Gastrocnemius medialis (tissue), 4 donors: ENCODE results near the gene KCNH4. TPM values are rescaled to one million over a fixed set of nuclear protein-coding genes. Genes with fewer than 3 reads are reported as not detected.

Experiments
- ATAC-seq, 2 donors: fragments of 150-250 bp; one replicate each; pipeline ENCODE4 v1.9.1; 2016
- DNase-seq, 2 donors: peaks; one replicate each; pipeline ENCODE4 v3.0.0-alpha.2; 2019
- H3K27ac ChIP-seq, 4 donors: fragments of 200-600 bp; sonication (generic); 1 replicate in 1 of 4; 2 replicates in 3 of 4; pipeline ENCODE4 v1.5.1; 2016 to 2018; ENCODE audit warnings: mild to moderate bottlenecking in 2 of 4, moderate library complexity in 1 of 4
- H3K27me3 ChIP-seq, 3 donors: fragments of 200-600 bp; sonication (generic) in 2 of 3; 1 replicate in 1 of 3; 2 replicates in 2 of 3; pipeline versions ENCODE4 v1.5.1 to v1.6.0; 2016 to 2019; ENCODE audit warnings: mild to moderate bottlenecking in 1 of 3, moderate library complexity in 1 of 3
- H3K36me3 ChIP-seq, 2 donors: fragments of 200-600 bp; sonication (generic) in 1 of 2; one replicate each; pipeline ENCODE4 v1.5.1; 2017 to 2018
- H3K4me1 ChIP-seq, 2 donors: fragments of 200-600 bp; sonication (generic) in 1 of 2; one replicate each; pipeline ENCODE4 v1.5.1; 2016 to 2017; ENCODE audit warnings: mild to moderate bottlenecking in 2 of 2
- H3K4me3 ChIP-seq, 4 donors: fragments of 200-600 bp; sonication (generic) in 3 of 4; 1 replicate in 1 of 4; 2 replicates in 3 of 4; pipeline ENCODE4 v1.5.1; 2016 to 2019; ENCODE audit warnings: mild to moderate bottlenecking in 2 of 4
- H3K9me3 ChIP-seq, 3 donors: fragments of 200-600 bp; sonication (generic) in 2 of 3; 1 replicate in 1 of 3; 2 replicates in 2 of 3; pipeline ENCODE4 v1.5.1; 2016 to 2019
- POLR2A ChIP-seq, 2 donors: fragments of 450-650 bp; IDR thresholded peaks; one replicate each; pipeline ENCODE4 v1.6.1; 2017; ENCODE audit warnings: antibody characterized with exemption in 2 of 2, mild to moderate bottlenecking in 2 of 2, moderate library complexity in 2 of 2
- in situ Hi-C, 4 donors: fragments of 200-750 bp; cut with MboI; loops; one replicate each; pipeline versions ENCODE4 v1.15.0 to v1.8.0; 2017; ENCODE audit warnings: low sequenced_read_pairs in 4 of 4
- intact Hi-C: fragments of 100-400 bp; cut with DNase I; formaldehyde crosslinking; loops from one replicate; pipeline ENCODE4 v1.15.1; 2023; ENCODE audit warnings: low total_unique reads
- total RNA-seq, 4 donors: library from RNA; depleted of rRNA; stranded (reverse); fragments of >200 nt; gene quantifications; one replicate each; pipeline versions ENCODE4 v1.1.0 to v1.2.3, GENCODE V29; 2016
- TF ChIP-seq, protein P1 (sequence below), 5 experiments: fragments of 450-650 bp in 3 of 5; fragments of 200-600 bp in 2 of 5; sonication (generic) in 2 of 5; IDR thresholded peaks in 4 of 5; conservative IDR thresholded peaks in 1 of 5; 1 replicate in 4 of 5; 2 replicates in 1 of 5; pipeline ENCODE4 v1.5.1; 2016 to 2019; ENCODE audit warnings: antibody characterized with exemption in 5 of 5, mild to moderate bottlenecking in 3 of 5, moderate library complexity in 3 of 5

KCNH4 gene
- total RNA-seq, 4 donors from 2014 or later = not detected

DNA sequence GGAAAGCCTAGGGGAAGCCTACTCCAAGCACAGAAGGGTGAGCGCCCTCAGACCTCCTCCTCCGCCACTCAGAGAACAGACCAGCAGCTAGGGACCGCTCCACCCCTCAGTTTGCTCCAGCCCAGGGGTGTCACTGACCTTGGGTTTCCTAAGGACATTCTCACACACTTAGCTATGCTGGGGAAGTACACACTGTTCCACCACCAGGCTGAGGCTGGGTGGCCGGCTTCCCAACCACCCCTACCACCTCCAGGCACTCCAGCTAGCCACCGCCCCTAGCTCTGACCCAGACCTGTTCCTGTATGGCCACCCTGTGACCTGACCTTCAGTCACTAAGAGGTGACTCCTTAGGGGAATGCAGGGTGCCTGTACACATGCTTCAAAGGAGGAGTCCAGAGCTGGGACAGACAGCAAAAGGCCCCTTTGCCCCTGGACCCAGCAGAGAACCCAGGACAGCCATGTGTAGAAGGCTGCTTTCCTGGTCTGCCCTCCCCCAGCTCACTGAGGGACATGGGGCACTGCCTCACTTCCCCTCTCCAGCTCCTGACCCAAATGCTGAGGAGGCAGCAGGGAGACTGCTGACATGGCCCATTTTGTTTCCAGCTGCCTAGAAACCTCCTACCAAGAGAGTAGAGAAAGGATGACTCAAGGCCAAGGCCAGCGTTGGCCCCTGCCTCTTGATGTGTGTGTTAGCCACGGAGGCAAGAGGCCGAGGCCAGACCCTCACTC, 51.7 kb downstream of the KCNH4 start:
- H3K27me3 ChIP-seq = no peaks in the 10 kb centered on the region
- H3K9me3 ChIP-seq = no peaks in the 10 kb centered on the region
- in situ Hi-C loops = no loop called here
- TF ChIP-seq, protein P1, sequence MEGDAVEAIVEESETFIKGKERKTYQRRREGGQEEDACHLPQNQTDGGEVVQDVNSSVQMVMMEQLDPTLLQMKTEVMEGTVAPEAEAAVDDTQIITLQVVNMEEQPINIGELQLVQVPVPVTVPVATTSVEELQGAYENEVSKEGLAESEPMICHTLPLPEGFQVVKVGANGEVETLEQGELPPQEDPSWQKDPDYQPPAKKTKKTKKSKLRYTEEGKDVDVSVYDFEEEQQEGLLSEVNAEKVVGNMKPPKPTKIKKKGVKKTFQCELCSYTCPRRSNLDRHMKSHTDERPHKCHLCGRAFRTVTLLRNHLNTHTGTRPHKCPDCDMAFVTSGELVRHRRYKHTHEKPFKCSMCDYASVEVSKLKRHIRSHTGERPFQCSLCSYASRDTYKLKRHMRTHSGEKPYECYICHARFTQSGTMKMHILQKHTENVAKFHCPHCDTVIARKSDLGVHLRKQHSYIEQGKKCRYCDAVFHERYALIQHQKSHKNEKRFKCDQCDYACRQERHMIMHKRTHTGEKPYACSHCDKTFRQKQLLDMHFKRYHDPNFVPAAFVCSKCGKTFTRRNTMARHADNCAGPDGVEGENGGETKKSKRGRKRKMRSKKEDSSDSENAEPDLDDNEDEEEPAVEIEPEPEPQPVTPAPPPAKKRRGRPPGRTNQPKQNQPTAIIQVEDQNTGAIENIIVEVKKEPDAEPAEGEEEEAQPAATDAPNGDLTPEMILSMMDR (IDR thresholded peaks at IDR 0.05 in 4 of 5, conservative IDR thresholded peaks at IDR 0.05 in 1 of 5) = no peak
- TF ChIP-seq POLR2A (IDR thresholded peaks at IDR 0.05) = no peak
- peaks cover 52 to 58% of the 10 kb centered on the region in 2 donors for H3K4me1 ChIP-seq
- peaks cover 0 to 55% of the 10 kb centered on the region in 2 donors for H3K36me3 ChIP-seq
- H3K4me3 ChIP-seq = no peak overlapping the region
- intact Hi-C loops = no loop called here
- H3K27ac ChIP-seq = peak overlapping the region; percentile 56 to 75 (median 70)
- ATAC-seq (peak; percentile 24 to 31), DNase-seq (no peak)

DNA sequence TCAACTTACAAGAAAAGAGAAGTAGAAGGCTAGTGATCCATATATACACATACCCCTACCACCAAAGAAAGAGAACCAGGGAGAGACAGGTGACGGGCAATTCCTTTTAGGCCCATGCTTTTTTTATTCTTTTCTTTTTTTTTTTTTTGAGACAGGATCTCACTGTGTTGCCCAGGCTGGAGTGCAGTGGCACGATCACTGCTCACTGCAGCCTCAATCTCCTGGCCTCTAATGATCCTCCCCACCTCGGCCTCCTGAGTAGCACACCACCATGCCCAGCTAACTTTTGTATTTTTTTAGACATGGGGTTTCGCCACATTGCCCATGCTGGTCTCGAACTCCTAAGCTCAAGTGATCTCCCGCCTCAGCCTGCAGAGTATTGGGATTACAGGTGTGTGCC, 53.5 kb downstream of the KCNH4 start:
- Histone ChIP-seq H3K36me3 (peaks cover 0 to 55% of the 10 kb centered on the region in 2 donors), H3K9me3 (no peaks in the 10 kb centered on the region), H3K27ac (no peak overlapping the region), H3K27me3 (no peaks in the 10 kb centered on the region), H3K4me1 (peaks cover 35 to 40% of the 10 kb centered on the region in 2 donors), H3K4me3 (no peak overlapping the region)
- DNase-seq = no peak
- intact Hi-C loops = no loop called here
- in situ Hi-C loops = no loop called here
- no peak for TF ChIP-seq POLR2A (IDR thresholded peaks at IDR 0.05)
- TF ChIP-seq, protein P1 (IDR thresholded peaks at IDR 0.05 in 4 of 5, conservative IDR thresholded peaks at IDR 0.05 in 1 of 5) = no peak
- no peak for ATAC-seq

DNA sequence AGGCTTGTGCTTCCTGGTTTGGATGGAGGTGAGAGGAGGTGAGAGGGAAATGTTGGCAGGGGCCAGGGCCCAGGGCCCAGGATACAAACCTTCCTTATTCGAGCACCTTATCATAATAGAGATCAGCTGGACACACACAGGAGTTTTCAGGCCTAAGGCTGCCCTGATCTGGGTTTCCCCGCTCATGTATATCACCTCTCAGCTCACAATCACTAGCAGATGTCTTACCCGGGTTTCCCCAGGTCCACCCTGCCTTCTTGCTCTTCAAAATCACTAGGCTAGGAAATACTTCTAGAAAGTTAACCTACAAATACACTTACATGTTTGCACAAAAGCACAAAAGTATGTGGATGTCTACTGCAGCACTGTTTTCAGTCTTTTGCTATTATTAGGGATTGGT, 54.1 kb downstream of the KCNH4 start:
- in situ Hi-C loops (no loop called here), intact Hi-C loops (no loop called here)
- Histone ChIP-seq H3K27me3 (no peaks in the 10 kb centered on the region), H3K27ac (no peak overlapping the region), H3K4me1 (peaks cover 35% of the 10 kb centered on the region in 2 donors), H3K9me3 (no peaks in the 10 kb centered on the region), H3K36me3 (peaks cover 0 to 55% of the 10 kb centered on the region in 2 donors), H3K4me3 (no peak overlapping the region)
- DNase-seq (no peak), ATAC-seq (no peak)
- TF ChIP-seq, protein P1 (IDR thresholded peaks at IDR 0.05 in 4 of 5, conservative IDR thresholded peaks at IDR 0.05 in 1 of 5) = no peak
- no peak for TF ChIP-seq POLR2A (IDR thresholded peaks at IDR 0.05)

DNA sequence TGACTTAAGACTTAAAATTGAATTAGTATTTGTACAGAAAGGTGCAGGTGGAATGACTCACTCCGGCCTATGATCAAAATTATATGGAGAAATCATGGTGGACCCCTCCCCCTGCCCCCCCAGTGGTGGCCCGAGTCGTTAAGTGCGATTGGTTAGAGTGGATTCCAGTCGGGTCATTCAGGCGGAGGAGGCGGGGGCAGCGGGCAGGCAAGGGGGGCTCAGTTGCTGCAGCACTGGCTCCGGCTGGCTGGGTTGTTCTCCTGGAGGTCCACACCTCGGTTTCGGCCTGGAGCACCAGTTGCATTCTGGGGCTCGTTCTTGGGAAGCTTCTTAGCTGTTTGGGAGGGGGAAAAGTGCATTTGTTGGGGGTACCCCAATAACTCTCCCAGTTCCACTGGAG, 55.4 kb downstream of the KCNH4 start:
- in situ Hi-C loops = no loop called here
- no peak for TF ChIP-seq POLR2A (IDR thresholded peaks at IDR 0.05)
- TF ChIP-seq, protein P1 (IDR thresholded peaks at IDR 0.05 in 4 of 5, conservative IDR thresholded peaks at IDR 0.05 in 1 of 5) = no peak
- Histone ChIP-seq H3K4me3 (no peak overlapping the region), H3K36me3 (peaks cover 0 to 54% of the 10 kb centered on the region in 2 donors), H3K27ac (no peak overlapping the region), H3K4me1 (peaks cover 28 to 32% of the 10 kb centered on the region in 2 donors), H3K9me3 (no peaks in the 10 kb centered on the region), H3K27me3 (no peaks in the 10 kb centered on the region)
- intact Hi-C loops = no loop called here
- no peak for ATAC-seq
- DNase-seq = no peak
